Renal cortical epithelial cell (primary cell): ENCODE measurements around the gene PRR36. TPM values are rescaled to one million over a fixed set of nuclear protein-coding genes. Genes with fewer than 3 reads are reported as not detected.

ENCODE experiments used
- DNase-seq: peaks from one replicate; pipeline ENCODE4 v3.0.0-alpha.2; 2011; ENCODE audit warnings: low read depth
- total RNA-seq: library from RNA; depleted of rRNA; stranded (reverse); fragments of >200 nt; gene quantifications from 2 replicates; pipeline ENCODE4 v1.2.3, GENCODE V29; 2014

PRR36 gene
- total RNA-seq, 1 donor from 2014 or later: 0.35 TPM

DNA sequence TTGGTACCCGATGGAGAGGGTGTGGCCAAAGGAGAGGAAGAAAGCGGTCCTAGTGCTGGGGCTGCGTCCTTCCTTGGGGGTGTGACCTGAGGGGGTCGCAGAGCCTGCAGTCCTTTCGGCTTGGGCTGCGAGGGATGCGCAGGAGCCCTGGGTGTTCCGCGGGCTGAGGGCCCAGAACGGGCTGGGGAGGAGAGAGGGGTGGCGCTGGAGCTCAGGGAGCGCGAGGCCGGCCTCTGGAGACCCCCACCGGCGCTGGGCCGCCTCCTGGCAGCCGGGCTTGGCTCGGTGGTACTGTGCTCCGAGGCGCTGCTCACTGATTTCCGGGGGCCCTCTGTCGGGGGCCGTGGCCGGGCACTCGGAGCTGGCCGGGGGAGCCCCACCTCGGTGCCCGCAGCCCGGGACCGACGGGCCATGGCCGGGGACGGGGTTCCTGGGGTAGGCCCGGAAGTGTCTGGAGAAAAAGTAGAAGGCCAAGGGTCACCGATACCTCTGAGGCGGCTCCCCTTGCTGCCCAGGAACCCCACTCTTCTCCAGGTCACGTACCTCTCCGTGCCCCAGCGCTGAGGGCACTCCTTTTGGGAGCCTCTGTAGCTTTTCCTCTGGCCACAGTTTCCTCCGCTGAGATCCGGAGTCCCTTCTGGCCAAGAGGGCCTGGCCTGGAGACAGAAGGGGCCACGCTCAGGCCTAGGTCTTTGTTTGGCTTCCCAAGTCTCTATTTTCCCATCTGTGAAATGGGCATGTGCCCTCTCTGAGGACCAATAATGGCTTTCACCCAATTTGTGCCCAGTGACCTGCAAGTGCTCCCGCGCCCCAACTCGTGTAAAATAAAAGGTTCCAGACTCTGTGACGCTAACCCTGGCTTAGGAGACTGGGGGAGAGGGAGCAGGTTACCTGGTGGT lies 1.6 kb downstream of the PRR36 start:
- DNase-seq: no peak

DNA sequence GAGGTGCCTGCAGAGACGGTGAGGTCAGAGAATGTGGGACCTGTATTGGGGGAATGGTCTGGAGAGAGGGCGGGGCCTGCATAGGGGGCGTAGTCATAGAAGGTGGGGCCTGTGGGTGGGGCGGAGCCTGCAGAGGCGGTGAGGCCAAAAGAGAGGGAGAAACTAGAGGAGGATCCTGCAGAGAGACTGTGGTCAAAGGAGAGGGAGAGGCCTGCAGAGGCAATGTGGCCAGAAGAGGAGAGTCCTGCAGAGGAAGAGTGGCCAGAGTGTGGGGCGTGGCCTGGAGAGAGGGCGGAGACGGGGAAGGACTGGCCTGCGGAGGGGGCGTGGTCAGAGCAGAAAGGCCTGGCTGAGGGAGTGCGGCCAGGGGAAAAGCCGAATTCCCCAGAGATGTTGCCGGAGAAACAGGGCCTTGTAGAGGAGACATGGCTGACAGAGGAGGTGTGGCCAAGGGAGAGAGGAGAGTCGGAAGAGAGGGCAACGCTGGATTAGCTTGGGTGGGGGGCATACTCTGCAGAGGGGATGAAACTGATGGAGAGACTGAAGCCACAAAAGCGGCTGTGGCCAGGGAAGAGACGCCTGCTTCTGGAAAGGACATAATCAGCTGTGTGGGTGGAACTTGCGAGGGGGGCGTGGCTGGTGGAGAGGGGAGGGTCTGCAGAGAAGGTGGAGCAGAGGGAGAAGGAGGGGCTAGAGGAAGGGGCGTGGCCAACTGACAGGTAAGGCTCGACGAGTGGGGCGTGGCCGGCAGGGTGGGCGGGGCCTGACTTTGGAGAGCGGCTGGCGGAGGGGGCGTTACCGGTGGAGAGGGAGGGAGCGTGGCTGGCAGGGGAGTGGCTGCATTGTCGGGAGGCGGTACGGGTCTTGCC lies 2.5 kb downstream of the PRR36 start:
- DNase-seq: peak; percentile 74

DNA sequence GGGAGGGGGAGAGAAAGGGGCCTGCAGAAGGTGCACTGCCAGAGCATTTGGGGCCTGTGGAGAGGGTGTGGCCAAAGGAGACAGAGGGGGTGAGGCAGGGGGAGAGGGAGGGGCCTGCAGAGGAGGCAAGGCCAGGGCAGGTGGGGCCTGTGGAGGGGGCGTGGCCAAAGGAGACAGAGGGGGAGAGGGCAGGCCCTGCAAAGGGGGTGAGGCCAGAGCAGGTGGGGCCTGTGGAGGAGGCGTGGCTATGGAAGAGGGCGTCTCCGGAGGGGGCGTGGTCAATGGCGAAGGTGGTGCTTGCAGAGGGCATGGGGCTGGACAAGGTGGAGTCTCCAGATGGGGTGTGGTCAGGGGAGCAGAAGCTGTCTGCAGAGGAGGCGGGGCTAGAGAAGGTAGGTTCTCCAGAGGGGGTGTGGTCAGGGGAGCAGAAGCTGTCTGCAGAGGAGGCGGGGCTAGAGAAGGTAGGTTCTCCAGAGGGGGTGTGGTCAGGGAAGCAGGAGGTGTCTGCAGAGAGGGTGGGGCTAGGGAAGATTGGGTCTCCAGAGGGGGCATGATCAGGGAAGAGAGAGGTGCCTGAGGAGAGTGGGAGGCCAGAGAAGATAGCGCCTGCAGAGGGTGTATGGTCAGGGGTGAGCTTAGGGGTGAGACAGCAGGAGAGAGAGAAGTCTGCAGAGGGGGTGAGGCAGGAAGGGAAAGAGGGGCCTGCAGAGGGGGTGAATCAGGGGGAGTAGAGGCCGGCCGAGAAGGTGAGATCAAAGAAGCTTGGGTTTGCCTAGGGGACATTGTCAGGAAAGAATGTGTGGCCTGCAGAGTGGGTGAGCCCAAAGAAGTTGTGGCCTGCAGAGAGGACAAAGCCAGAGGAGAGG lies 3.4 kb downstream of the PRR36 start:
- peak; percentile 57 for DNase-seq

DNA sequence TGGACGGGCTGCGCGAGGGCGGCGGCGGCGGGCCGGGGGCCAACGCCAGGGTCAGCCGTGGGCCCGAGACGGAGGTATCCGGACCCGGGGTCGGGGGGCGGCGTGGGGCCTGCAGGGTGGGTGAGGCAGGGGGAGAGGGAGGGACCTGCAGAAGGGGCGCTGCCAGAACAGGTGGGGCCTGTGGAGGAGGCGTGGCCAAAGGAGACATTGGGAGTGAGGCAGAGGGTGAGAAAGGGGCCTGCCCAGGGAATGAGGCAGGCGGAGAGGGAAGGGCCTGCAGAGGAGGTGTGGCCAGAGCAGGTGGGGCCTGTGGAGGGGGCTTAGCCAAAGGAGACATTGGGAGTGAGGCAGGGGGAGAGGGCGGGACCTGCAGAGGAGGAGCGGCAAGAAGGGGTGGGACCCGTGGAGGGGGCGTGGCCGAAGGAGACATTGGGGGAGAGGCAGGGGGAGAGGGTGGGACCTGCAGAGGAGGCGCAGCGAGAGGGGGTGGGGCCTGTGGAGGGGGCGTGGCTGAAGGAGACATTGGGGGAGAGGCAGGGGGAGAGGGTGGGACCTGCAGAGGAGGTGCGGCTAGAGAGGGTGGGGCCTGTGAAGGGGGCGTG lies 4.2 kb downstream of the PRR36 start:
- DNase-seq: no peak

DNA sequence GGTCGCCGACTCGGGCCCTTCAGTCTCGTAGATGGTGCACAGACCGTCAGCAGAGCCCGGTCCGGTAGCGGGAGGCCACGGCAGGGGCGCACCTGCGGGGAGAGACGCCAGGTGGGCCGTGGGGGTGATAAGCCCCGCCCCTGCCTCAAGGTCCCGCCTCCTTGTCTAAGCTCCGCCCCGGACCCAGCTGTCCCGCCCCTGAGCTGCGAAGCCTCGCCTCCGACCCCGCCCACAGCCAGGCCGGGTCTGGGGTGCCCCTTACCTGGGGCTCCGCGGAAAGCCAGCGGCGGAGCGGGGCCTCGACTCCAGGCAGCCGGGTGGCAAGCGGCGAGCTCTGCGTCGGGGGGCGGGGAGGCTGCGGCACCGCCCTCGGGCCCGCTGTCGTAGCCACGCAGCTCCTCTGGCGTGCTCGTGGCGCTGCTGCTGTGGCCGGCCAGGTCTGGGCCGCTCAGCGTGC lies 4.7 kb downstream of the PRR36 start:
- DNase-seq: no peak

DNA sequence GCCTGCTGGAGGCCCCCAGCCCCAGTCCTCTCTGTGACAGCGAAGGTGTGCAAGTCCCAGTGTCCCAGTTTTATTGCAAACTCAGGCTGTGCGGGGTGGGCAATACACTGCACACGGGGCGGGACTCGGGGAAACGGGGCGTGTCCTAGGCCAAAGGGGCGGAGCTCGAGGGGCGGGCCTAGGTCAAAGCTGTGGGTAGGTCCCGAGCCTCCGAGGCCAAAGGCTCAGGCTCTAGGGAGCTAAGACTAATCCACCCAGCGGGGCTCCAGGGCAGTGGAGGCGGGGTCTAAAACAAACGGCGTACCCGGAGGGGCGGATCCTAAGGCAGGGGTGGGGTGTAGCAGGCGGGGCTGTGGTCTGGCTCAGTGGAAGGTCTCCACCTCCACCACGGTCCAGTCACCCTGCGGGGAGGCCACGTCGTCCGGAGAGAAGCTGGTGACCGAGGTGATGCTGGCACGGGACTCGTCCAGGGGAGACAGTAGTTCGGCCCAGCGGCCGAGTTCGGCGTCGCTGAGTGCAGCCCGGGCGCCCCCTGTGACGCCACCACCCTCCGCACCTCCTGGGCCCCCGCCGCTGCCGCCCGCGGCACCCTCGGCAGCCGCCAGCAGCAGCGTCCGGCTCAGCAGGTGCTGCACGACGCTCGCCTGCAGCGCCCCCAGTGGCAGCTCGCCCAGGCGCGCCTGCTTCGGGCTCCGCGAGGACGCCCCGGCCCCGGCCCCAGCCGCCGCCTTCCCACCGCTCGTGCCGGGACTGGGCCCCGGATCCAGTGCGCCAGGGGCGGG lies 5.3 kb downstream of the PRR36 start:
- DNase-seq: peak; percentile 34

DNA sequence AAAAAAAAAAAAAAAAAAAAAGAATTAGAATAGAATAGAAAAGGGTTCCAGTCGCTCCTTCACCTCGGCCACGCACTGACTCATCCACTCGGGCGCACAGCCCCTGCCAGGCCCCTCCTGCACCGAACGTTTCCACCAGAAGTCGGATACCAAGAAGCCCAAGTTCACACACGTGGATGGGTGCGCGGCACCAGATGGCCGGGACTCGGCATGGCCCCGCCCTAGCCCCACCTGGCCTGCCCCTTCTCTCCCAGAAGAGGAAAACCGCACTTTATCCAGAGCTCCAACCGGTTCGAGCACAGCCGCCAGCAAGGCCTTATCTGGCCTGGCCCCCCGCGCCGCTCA lies 5.9 kb downstream of the PRR36 start:
- no peak for DNase-seq

DNA sequence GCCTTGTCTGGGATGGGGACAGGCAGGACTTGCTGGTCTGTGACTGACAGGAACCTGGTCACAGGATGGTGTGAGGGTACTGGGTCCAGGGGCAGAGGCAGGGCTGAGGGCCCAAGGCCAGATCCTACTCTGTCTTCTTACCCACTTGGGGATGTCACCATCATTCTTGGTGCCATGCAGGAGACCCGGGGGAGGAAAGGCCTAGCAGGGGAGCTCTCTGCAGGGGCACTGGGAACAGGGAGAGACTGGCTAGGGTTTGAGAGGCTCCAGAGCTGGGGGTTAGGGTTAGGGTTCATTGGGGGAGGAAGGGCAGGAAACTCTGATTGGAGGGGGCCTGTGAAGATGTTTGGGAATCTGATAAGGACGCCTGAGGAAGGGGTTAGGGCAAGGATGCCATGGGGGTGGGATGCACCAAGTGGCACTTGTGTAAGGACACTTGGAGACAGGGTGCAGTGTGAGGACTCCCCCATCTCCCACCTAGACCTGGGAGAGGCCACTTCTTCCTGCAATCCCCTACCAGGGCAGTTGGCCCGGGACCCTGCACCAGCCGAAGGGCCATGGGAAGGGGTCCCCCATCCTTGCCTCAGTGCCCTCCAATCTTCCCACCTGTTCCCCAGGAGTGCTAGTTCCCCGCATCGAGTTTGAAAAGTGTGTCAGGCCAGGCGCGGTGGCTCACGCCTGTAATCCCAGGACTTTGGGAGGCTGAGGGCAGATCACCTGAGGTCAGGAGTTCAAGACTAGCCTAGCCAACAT lies 6.9 kb downstream of the PRR36 start:
- no peak for DNase-seq

DNA sequence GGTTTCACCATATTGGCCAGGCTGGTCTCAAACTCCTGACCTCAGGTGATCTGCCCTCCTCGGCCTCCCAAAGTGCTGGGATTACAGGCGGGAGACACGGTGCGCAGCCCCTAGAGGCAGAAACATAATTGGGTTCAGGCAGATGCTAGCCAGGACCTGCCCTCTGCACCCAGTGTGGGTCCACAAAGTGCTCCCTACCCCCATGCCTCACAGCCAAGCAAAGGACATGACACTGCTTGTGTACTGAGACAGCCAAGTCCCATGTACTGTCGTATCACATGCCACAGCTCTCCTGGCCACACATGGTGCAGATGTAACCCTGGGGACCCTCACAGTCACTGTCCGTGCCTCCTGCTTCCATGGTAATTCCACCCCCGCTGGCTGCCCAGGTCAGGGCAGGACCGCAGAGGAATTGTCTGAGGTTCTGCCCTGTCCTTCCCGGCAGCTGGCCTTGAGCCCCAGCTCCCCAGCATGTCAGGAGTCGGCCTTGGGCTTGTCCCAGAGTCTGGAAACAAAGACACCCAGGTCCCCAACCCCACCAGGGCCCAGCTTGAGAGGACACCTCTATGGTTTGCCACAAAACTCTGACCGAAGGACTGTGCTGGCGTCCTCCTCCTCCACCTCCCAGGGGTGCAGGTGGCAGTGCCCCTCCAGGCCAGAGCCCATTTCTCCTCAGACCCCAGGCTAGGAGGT lies 7.6 kb downstream of the PRR36 start:
- no peak for DNase-seq

DNA sequence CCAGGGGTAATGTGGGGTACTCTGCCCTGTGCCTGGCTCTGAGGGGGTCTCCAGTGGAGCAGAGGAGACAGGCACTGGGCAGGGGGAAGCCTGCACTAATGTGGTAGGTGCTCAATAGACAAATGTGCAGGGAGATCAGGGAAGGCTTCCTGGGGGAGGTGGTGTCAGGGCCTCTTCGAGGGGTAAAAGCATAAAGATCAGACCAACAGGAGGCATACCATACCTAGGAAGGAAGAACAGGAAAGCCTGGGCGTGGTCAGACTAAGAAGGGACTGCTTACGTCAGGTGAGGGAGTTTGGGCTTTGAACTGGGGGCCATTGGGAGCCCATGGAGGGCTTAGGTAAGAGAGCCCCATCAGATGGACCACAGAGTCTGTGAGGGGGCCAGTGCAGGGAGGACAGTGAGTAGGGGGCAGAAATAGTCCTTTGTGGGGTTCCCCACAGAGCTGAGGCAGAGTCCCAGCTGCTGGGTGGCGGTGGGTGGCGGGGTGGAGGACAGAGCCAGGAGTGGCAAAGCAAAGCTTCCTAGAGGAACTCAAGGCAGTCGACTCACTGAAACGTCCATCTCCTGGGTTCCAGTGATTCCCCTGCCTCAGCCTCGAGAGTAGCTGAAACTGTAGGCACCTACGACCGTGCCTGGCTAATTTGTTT lies 8.8 kb downstream of the PRR36 start:
- no peak for DNase-seq

DNA sequence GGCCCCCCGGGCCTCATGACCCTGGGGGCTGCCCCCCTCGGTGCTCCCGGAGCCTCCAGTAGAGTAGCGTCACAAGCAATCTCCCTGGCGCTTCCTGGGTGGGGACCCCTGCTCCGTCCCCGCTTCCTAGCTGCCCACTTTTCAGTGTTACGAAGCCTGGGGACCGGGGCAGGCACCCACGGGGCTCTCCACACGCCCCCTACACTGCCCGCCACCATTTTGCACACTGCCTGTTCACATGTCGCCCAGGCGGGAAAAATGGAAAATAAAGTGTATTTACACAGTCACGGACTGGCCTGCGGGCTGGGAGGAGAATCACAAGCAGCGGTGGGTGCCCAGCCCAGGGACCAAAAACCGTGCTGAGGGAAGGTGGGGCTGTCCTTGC lies 9.5 kb downstream of the PRR36 start:
- DNase-seq: no peak

DNA sequence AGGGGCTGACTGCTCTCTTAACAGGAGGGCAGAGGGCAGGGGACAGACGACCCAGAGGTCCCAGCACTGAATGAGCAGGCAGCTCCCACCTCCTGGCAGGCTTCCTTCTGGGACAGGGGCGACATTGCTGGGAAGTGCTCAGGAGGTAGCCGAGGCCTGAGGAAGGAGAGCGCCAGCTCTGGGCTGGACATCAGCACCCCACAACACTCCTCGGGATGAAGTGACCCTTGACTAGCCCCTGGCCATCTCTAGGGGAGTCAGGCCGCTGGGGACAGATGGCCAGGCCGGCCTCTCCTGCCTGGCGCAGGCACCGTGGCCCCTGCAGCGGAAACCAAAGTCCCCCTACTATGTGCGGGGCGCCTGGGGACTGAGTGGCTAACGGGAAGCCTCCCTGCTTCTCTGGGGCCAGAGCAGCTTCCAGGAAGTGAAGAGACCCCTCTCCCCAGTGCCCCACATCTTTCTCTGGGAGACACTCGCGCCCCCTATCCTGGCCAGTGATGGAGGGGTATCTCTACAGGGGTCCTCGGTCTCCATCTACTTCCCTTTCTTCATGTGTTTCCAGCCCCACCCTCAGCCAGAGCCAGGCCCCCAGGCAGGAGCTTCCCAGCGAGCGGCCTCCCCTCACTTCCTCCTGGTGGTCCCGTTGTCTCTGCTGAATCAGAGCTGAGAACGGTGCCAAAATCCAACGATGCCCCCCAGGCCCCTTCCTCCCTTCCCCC lies 10.1 kb downstream of the PRR36 start:
- DNase-seq: no peak

DNA sequence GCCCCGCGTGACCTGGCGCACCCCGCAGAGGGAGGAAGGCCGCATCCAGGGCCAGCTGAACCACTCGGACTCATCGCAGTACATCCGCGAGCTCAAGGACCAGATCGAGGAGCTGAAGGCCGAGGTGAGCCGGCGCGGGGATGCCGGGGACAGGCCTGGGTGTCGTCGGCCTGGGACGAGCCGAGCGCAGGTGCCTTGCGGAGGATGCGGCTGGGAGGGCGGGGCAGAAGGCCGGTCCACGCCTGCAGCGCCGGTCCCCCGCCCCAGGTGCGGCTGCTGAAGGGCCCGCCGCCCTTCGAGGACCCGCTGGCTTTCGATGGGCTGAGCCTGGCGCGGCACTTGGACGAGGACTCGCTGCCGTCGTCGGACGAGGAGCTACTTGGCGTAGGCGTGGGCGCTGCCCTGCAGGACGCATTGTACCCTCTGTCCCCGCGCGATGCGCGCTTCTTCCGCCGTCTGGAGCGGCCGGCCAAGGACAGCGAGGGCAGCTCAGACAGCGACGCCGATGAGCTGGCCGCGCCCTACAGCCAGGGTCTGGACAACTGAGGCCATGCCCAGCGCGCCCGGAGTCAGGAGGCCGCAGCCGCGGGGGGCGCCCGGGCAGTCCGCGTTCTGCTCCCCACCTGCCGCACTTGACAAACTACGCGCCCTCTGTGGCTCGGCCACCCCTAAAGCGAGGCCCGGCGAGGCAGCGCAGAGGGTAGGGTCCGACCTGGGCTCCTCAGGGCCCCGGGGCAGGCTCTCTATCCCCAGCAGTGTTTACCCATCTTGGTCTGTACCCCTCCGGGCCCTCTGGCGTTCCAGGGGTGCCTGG lies 10.8 kb downstream of the PRR36 start:
- DNase-seq: no peak

DNA sequence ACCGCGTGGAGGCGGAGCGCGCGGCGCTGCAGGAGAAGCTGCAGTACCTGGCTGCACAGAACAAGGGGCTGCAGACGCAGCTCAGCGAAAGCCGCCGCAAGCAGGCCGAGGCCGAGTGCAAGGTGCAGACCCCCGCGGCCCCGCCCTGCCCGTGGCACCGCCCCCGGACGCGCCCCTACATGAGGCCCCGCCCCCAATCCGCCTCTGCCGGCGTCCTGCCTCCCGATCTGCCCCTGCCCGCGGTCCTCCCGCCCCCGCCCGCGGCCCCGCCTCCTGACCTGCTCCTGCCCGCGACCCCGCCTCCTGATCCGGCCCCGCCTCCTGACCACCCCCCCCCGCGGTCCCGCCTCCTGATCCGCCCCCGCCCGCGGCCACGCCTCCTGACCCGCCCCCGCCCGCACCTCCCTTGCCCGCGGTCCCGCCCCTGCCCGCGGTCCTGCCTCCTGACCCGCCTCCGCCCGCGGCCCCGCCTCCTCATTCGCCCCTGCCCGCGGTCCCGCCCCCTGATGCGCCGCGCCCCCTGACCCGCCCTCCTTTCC lies 11.7 kb downstream of the PRR36 start:
- DNase-seq: no peak

DNA sequence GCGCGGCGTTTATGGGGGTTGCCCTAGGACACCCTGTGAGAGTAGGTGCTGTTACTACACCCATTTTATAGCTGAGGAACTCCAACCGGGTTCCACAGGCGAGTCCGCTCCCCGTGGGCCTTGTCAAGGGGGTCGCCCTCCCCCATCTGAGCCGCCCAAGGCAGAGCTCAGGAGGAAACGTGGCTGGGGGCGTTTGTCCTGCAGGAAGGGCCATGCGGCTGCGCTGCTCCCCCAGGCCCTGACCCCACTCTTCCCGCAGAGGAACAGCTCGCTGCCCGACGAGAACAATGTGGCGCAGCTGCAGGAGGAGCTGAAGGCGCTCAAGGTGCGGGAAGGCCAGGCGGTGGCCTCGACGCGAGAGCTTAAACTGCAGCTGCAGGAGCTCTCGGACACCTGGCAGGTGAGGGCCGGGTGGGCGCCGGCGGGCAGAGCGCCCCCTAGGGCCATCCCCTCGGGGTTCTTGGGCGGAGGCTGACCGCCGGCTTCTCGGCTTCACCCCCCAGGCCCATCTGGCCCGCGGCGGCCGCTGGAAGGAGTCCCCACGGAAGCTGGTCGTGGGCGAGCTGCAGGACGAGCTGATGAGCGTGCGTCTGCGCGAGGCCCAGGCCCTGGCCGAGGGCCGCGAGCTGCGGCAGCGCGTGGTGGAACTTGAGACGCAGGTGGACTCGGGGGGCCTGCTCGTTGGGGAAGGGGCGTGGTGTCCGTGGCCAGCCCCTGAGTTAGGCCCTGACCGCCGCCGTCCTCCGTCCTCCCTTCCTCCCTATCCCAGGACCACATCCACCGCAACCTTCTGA lies 12.4 kb downstream of the PRR36 start:
- DNase-seq: no peak
